MM.1S (cell line): ENCODE results near the gene TFAP2D.
A peak's percentile ranks its signal among the peaks of the same experiment; 100 is the strongest.

Experiments
- DNase-seq: peaks from one replicate; pipeline ENCODE4 v3.0.0-alpha.2; 2015
- H2AFZ ChIP-seq: fragments of 300-600 bp; sonication (generic); 2 replicates; pipeline ENCODE4 v1.6.0; 2016; ENCODE audit warnings: antibody characterized with exemption, low read length
- H3F3A ChIP-seq: fragments of 300-600 bp; sonication (generic); 2 replicates; pipeline ENCODE4 v1.6.1; 2016; ENCODE audit warnings: mild to moderate bottlenecking, antibody characterized with exemption, low read length, moderate library complexity, mixed read lengths; ENCODE audit not compliant: insufficient read depth
- H3K27ac ChIP-seq: fragments of 300-600 bp; sonication (generic); 2 replicates; pipeline ENCODE4 v1.5.1; 2016; ENCODE audit warnings: mild to moderate bottlenecking, low read length
- H3K27me3 ChIP-seq: fragments of 300-600 bp; sonication (generic); replicated peaks from 2 replicates; pipeline ENCODE4 v1.6.0; 2016; ENCODE audit warnings: low read length; ENCODE audit not compliant: insufficient read depth
- H3K36me3 ChIP-seq: fragments of 300-600 bp; sonication (generic); replicated peaks from 2 replicates; pipeline ENCODE4 v1.6.1; 2016; ENCODE audit warnings: mild to moderate bottlenecking, low read length, mixed read lengths; ENCODE audit not compliant: insufficient read depth
- H3K4me1 ChIP-seq: fragments of 300-600 bp; sonication (generic); 2 replicates; pipeline ENCODE4 v1.6.1; 2016; ENCODE audit warnings: low read length, mixed read lengths
- H3K4me2 ChIP-seq: fragments of 300-600 bp; sonication (generic); 2 replicates; pipeline ENCODE4 v1.6.0; 2016; ENCODE audit warnings: low read depth, low read length
- H3K4me3 ChIP-seq: fragments of 300-600 bp; sonication (generic); 2 replicates; pipeline ENCODE4 v1.5.1; 2016; ENCODE audit warnings: low read length, mixed read lengths
- H3K79me2 ChIP-seq: fragments of 300-600 bp; sonication (generic); 2 replicates; pipeline ENCODE4 v1.6.1; 2016; ENCODE audit warnings: mixed run types, low read length, mixed read lengths
- H3K9ac ChIP-seq: fragments of 300-600 bp; sonication (generic); 2 replicates; pipeline ENCODE4 v1.6.1; 2016; ENCODE audit warnings: low read length, mixed read lengths
- H3K9me2 ChIP-seq: fragments of 300-600 bp; sonication (generic); replicated peaks from 2 replicates; pipeline ENCODE4 v1.6.1; 2016; ENCODE audit warnings: mild to moderate bottlenecking, low read length, mixed read lengths; ENCODE audit not compliant: insufficient read depth
- H3K9me3 ChIP-seq: fragments of 300-600 bp; sonication (generic); replicated peaks from 2 replicates; pipeline ENCODE4 v1.6.1; 2016; ENCODE audit warnings: mild to moderate bottlenecking, low read length, mixed read lengths; ENCODE audit not compliant: insufficient read depth
- H4K20me1 ChIP-seq: fragments of 300-600 bp; sonication (generic); 2 replicates; pipeline ENCODE4 v1.6.1; 2016; ENCODE audit warnings: mild to moderate bottlenecking, low read length, moderate library complexity, mixed read lengths; ENCODE audit not compliant: insufficient read depth
- CTCF ChIP-seq: fragments of 300-600 bp; sonication (generic); IDR thresholded peaks from 2 replicates; pipeline ENCODE4 v1.5.1; 2016; ENCODE audit warnings: antibody characterized with exemption, low read length, mixed read lengths
- EZH2 ChIP-seq: fragments of 300-600 bp; sonication (generic); optimal IDR thresholded peaks from 2 replicates; pipeline ENCODE3; 2017; ENCODE audit warnings: low read depth, mild to moderate bottlenecking, antibody characterized with exemption, low read length, mixed read lengths
- EZH2phosphoT487 ChIP-seq: fragments of 300-600 bp; sonication (generic); IDR thresholded peaks from 2 replicates; pipeline ENCODE4 v1.6.1; 2018; ENCODE audit warnings: antibody characterized with exemption, low read length

The TFAP2D gene

GRCh38 chr6:50791900-50792508, 78.7 kb downstream of the TFAP2D start:
- Histone ChIP-seq H3K27me3 (no peaks in the 10 kb centered on the region), H3K4me1 (peaks cover 8% of the 10 kb centered on the region; the same call in 1 of the 2 replicates), H3F3A (no peaks in the 10 kb centered on the region), H3K9ac (no peak overlapping the region), H2AFZ (peak overlapping the region; percentile 23), H4K20me1 (no peaks in the 10 kb centered on the region), H3K79me2 (no peaks in the 10 kb centered on the region), H3K27ac (no peak overlapping the region), H3K4me2 (peak overlapping the region; percentile 2), H3K36me3 (no peaks in the 10 kb centered on the region), H3K9me3 (no peaks in the 10 kb centered on the region), H3K4me3 (no peak overlapping the region), H3K9me2 (no peaks in the 10 kb centered on the region)
- TF ChIP-seq CTCF (peak; percentile 77), EZH2phosphoT487 (no peak), EZH2 (no peak)
- DNase-seq, result peak; percentile 46

GRCh38 chr6:50792771-50793170, 79.4 kb downstream of the TFAP2D start:
- TF ChIP-seq EZH2phosphoT487, result no peak
- no peak for TF ChIP-seq EZH2
- TF ChIP-seq CTCF, result no peak

GRCh38 chr6:50795574-50795973, 82.2 kb downstream of the TFAP2D start:
- Histone ChIP-seq H3K27ac (no peak overlapping the region), H3K79me2 (no peaks in the 10 kb centered on the region), H3K4me3 (no peak overlapping the region), H3K9me3 (no peaks in the 10 kb centered on the region), H3K36me3 (no peaks in the 10 kb centered on the region), H3K27me3 (no peaks in the 10 kb centered on the region), H3F3A (no peaks in the 10 kb centered on the region), H3K9ac (no peak overlapping the region), H3K9me2 (no peaks in the 10 kb centered on the region), H2AFZ (no peak overlapping the region), H3K4me2 (no peak overlapping the region), H3K4me1 (peaks cover 8% of the 10 kb centered on the region; the same call in 1 of the 2 replicates), H4K20me1 (no peaks in the 10 kb centered on the region)
- TF ChIP-seq EZH2 (no peak), CTCF (no peak), EZH2phosphoT487 (no peak)
- DNase-seq, result no peak

More at GRCh38 chr6:50792771-50793170, 79.4 kb downstream of the TFAP2D start:
- Histone ChIP-seq H2AFZ (no peak overlapping the region), H4K20me1 (no peaks in the 10 kb centered on the region), H3K36me3 (no peaks in the 10 kb centered on the region), H3K4me3 (no peak overlapping the region), H3F3A (no peaks in the 10 kb centered on the region), H3K9ac (no peak overlapping the region), H3K79me2 (no peaks in the 10 kb centered on the region), H3K9me2 (no peaks in the 10 kb centered on the region), H3K27ac (no peak overlapping the region), H3K4me1 (peaks cover 8% of the 10 kb centered on the region; the same call in 1 of the 2 replicates), H3K9me3 (no peaks in the 10 kb centered on the region), H3K27me3 (no peaks in the 10 kb centered on the region), H3K4me2 (no peak overlapping the region)
- DNase-seq, result no peak
